HepG2 (cell line): ENCODE data around the gene NSUN3. TPM values are rescaled to one million over a fixed set of nuclear protein-coding genes. Genes with fewer than 3 reads are reported as not detected.

Experiments
- ATAC-seq: fragments of 200-7000 bp; cut with Tn5 transposase; 3 replicates; pipeline ENCODE4 v1.9.1; 2020; ENCODE audit warnings: mild to moderate bottlenecking, moderate library complexity
- BruUV-seq: library from RNA; stranded (reverse); fragments of 400-500 nt; replicated peaks from 2 replicates; lab custom pipeline; 2021; lab: Mats Ljungman, UMichigan
- CTCF ChIA-PET: fragments of 300-600 bp; formaldehyde crosslinking; extraction: SDS; loops from one replicate; lab custom pipeline; 2021; ENCODE audit warnings: low total read pairs, inconsistent platforms, low intra/inter-chr PET ratio; lab: Yijun Ruan, JAX
- POLR2A ChIA-PET: fragments of 350-600 bp; sonication (Branson Sonifier 250); formaldehyde crosslinking; loops from one replicate; lab custom pipeline; 2020; ENCODE audit warnings: antibody characterized with exemption, inconsistent platforms; lab: Yijun Ruan, JAX
- DNase-seq: peaks from one replicate; pipeline ENCODE4 v3.0.0-alpha.2; 2015; ENCODE audit warnings: low spot score
- FAIRE-seq: peaks from 3 replicates; lab custom pipeline; 2011; peaks lifted over from hg19 to GRCh38; lab: Jason Lieb, UNC
- H2AFZ ChIP-seq: one replicate; pipeline ENCODE4 v1.6.1; 2011; ENCODE audit warnings: low read length, inconsistent platforms
- H3K27ac ChIP-seq: fragments of 300-600 bp; 3 replicates; pipeline ENCODE4 v1.8.0; 2011; ENCODE audit warnings: mixed run types, mild to moderate bottlenecking, mixed read lengths, low read length, inconsistent platforms; ENCODE audit not compliant: insufficient read depth; ENCODE audit errors: extremely low read length
- H3K27me3 ChIP-seq, 2 experiments: fragments of 200-600 bp in 1 of 2; 2 replicates in 1 of 2; 3 replicates in 1 of 2; pipeline versions ENCODE4 v1.6.0 to v1.8.0; 2011; ENCODE audit warnings: low read length in 2 of 2, mild to moderate bottlenecking in 2 of 2, moderate library complexity in 2 of 2, inconsistent platforms in 1 of 2; ENCODE audit not compliant: insufficient read depth in 2 of 2, control insufficient read depth in 1 of 2
- H3K36me3 ChIP-seq, 2 experiments: fragments of 200-600 bp in 1 of 2; replicated peaks in 1 of 2; 2 replicates in 1 of 2; 3 replicates in 1 of 2; pipeline versions ENCODE4 v1.5.1 to v1.8.0; 2011; ENCODE audit warnings: low read length in 2 of 2, inconsistent platforms in 1 of 2; ENCODE audit not compliant: insufficient read depth in 2 of 2, control insufficient read depth in 1 of 2
- H3K4me1 ChIP-seq: 2 replicates; pipeline ENCODE4 v1.5.1; 2012; ENCODE audit warnings: low read length, inconsistent platforms; ENCODE audit not compliant: insufficient read depth
- H3K4me2 ChIP-seq: 2 replicates; pipeline ENCODE4 v1.6.0; 2011; ENCODE audit warnings: low read depth, low read length, inconsistent platforms
- H3K4me3 ChIP-seq, 3 experiments: fragments of 200-600 bp in 1 of 3; sonication (generic), shearing (Covaris generic) in 1 of 3; replicated peaks in 1 of 3; 2 replicates each; pipeline ENCODE4 v1.5.1; 2011 to 2016; ENCODE audit warnings: low read length in 3 of 3, inconsistent platforms in 2 of 3, low read depth in 2 of 3, mild to moderate bottlenecking in 2 of 3, control low read depth in 1 of 3, mixed read lengths in 1 of 3; ENCODE audit not compliant: insufficient read depth in 1 of 3
- H3K79me2 ChIP-seq: one replicate; pipeline ENCODE4 v1.6.1; 2011; ENCODE audit warnings: low read length, inconsistent platforms; ENCODE audit not compliant: insufficient read depth
- H3K9ac ChIP-seq: 2 replicates; pipeline ENCODE4 v1.6.0; 2011; ENCODE audit warnings: mild to moderate bottlenecking, low read depth, low read length, inconsistent platforms; ENCODE audit not compliant: insufficient read depth
- H3K9me3 ChIP-seq: 2 replicates; pipeline ENCODE4 v1.5.1; 2012; ENCODE audit warnings: mild to moderate bottlenecking, low read length
- H4K20me1 ChIP-seq: 2 replicates; pipeline ENCODE4 v1.6.0; 2011; ENCODE audit warnings: inconsistent platforms, mild to moderate bottlenecking, low read length, moderate library complexity; ENCODE audit not compliant: insufficient read depth
- DPF2 ChIP-seq: sonication (generic); formaldehyde crosslinking; IDR thresholded peaks from 2 replicates; pipeline ENCODE4 v1.4.0; 2020; ENCODE audit warnings: mild to moderate bottlenecking, low read depth, missing genetic modification reagents, borderline replicate concordance
- GLMP ChIP-seq: sonication (generic); formaldehyde crosslinking; IDR thresholded peaks from 2 replicates; pipeline ENCODE4 v1.9.0; 2021; ENCODE audit warnings: missing genetic modification reagents, mild to moderate bottlenecking, borderline replicate concordance
- HNF4G ChIP-seq, 2 experiments: sonication (generic) in 1 of 2; formaldehyde crosslinking in 1 of 2; IDR thresholded peaks; 2 replicates each; pipeline versions ENCODE4 v1.4.0 to v1.6.1; 2011 to 2020; ENCODE audit warnings: borderline replicate concordance in 2 of 2, low read depth in 2 of 2, mild to moderate bottlenecking in 2 of 2, low read length in 1 of 2, missing genetic modification reagents in 1 of 2, moderate library complexity in 1 of 2
- MTF1 ChIP-seq: sonication (generic); formaldehyde crosslinking; IDR thresholded peaks from 2 replicates; pipeline ENCODE4 v1.5.0; 2020; ENCODE audit warnings: missing genetic modification reagents
- SNAPC4 ChIP-seq: sonication (generic); formaldehyde crosslinking; IDR thresholded peaks from 2 replicates; pipeline ENCODE4 v1.4.0; 2020; ENCODE audit warnings: mild to moderate bottlenecking, missing genetic modification reagents
- ZBTB10 ChIP-seq: sonication (generic); formaldehyde crosslinking; IDR thresholded peaks from 2 replicates; pipeline ENCODE4 v1.4.0; 2020; ENCODE audit warnings: missing genetic modification reagents, borderline replicate concordance
- ZFP82 ChIP-seq: sonication (generic); formaldehyde crosslinking; IDR thresholded peaks from 2 replicates; pipeline ENCODE4 v1.5.1; 2020; ENCODE audit warnings: mild to moderate bottlenecking, missing genetic modification reagents, borderline replicate concordance
- ZFYVE20 ChIP-seq: sonication (generic); formaldehyde crosslinking; IDR thresholded peaks from 2 replicates; pipeline ENCODE4 v1.8.0; 2023; ENCODE audit warnings: low read depth, mild to moderate bottlenecking, moderate library complexity, missing genetic modification reagents, borderline replicate concordance
- ZNF749 ChIP-seq: sonication (generic); formaldehyde crosslinking; IDR thresholded peaks from 2 replicates; pipeline ENCODE4 v1.8.0; 2022; ENCODE audit warnings: mild to moderate bottlenecking, missing genetic modification reagents, moderate library complexity, borderline replicate concordance
- ZNF841 ChIP-seq: sonication (generic); formaldehyde crosslinking; IDR thresholded peaks from 2 replicates; pipeline ENCODE4 v1.8.1; 2023; ENCODE audit warnings: missing genetic modification reagents, borderline replicate concordance
- WGBS: methylation state at CpG from one replicate; pipeline ENCODE4 v1.1.6; 2017; ENCODE audit warnings: low lambda C conversion rate; 5-methylcytosine and 5-hydroxymethylcytosine counted together
- in situ Hi-C: cut with HindIII; loops from 2 replicates; pipeline ENCODE4 v1.10.0; 2017; ENCODE audit warnings: low pct_unique_long_range_greater_than_20kb; ENCODE audit not compliant: extremely low pct_ligation_motif_present
- intact Hi-C: fragments of 100-400 bp; cut with micrococcal nuclease; formaldehyde crosslinking; loops from one replicate; pipeline ENCODE4 v1.10.0; 2022; ENCODE audit not compliant: unreplicated experiment
- polyA plus RNA-seq, 8 experiments: library from polyadenylated mRNA; depleted of rRNA in 3 of 8; stranded (reverse) in 7 of 8; unstranded in 1 of 8; fragments of >200 nt; fragmentation: Illumina TruSeq in 4 of 8; extraction: Trizol in 4 of 8; gene quantifications; 2 replicates each; pipeline versions ENCODE4 v1.2.1 to v1.2.3, GENCODE V29; 2011 to 2016; ENCODE audit warnings: low read depth in 4 of 8, missing spikeins in 1 of 8, mixed read lengths in 1 of 8; ENCODE audit not compliant: insufficient read depth in 1 of 8
- total RNA-seq, 5 experiments: library from RNA; depleted of rRNA; stranded (reverse); fragments of >200 nt; fragmentation: Illumina TruSeq; extraction: Trizol; gene quantifications; 2 replicates each; pipeline ENCODE4 v1.2.3, GENCODE V29; 2016; ENCODE audit warnings: low read depth in 1 of 5
- TF ChIP-seq, protein P1 (sequence below): IDR thresholded peaks from 2 replicates; pipeline ENCODE4 v1.6.1; 2016
- TF ChIP-seq, protein P2 (sequence below): sonication (generic); formaldehyde crosslinking; IDR thresholded peaks from 2 replicates; pipeline ENCODE4 v1.5.0; 2020; ENCODE audit warnings: missing genetic modification reagents

The NSUN3 gene
- total and polyA plus RNA-seq, 2 of the 13 experiments (the other 11 are each of a cell fraction or from before 2014, with no cell fraction given): 3.2 to 10.6 TPM

DNA sequence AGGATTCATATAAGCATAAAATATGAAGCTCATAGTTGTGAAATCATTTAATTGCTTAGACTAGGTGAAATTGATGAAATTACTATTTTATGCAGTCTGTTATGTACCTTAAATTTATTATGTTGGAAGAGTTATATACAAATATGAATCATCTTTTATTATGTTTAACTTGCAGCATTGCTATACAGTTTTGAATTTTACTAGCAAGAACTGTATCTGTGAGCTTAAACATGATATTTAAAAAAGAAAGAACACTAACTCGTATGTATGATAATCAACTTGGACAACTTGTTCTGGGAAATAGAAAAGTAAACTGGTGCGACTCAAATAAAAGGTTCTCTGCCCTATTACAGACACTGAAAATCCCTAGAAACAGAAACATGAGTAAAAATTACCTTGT, 36.2 kb upstream of the NSUN3 start:
- no peaks in the 10 kb centered on the region for H3K4me1 ChIP-seq
- no peak overlapping the region for H3K4me3 ChIP-seq
- H3K27me3 ChIP-seq: no peaks in the 10 kb centered on the region
- H3K36me3 ChIP-seq: no peaks in the 10 kb centered on the region
- no peak overlapping the region for H3K4me2 ChIP-seq
- no peaks in the 10 kb centered on the region for H3K79me2 ChIP-seq
- FAIRE-seq (no peak), DNase-seq (no peak), ATAC-seq (no peak)
- H3K27ac ChIP-seq: no peak overlapping the region
- intact Hi-C loops: no loop called here
- no peak overlapping the region for H2AFZ ChIP-seq
- BruUV-seq: no TSS peak
- CTCF ChIA-PET: no interaction called here
- 91% methylated on average over 2 of the region's 2 CpGs for WGBS
- POLR2A ChIA-PET: no interaction called here
- H4K20me1 ChIP-seq: no peaks in the 10 kb centered on the region
- in situ Hi-C loops: no loop called here
- no peak overlapping the region for H3K9ac ChIP-seq
- H3K9me3 ChIP-seq: no peaks in the 10 kb centered on the region
- TF ChIP-seq ZFP82 (CRISPR knock-in tag) (no peak), DPF2 (no peak), HNF4G (IDR thresholded peaks at IDR 0.05; ENCODE audit: borderline replicate concordance, low read depth, low read length) (no peak), HNF4G (CRISPR knock-in tag; IDR thresholded peaks at IDR 0.05; ENCODE audit: borderline replicate concordance, low read depth) (no peak), MTF1 (no peak), ZNF841 (no peak), GLMP (no peak), ZBTB10 (CRISPR knock-in tag) (no peak), ZNF749 (no peak), SNAPC4 (CRISPR knock-in tag) (no peak), ZFYVE20 (CRISPR knock-in tag) (no peak)
- TF ChIP-seq, protein P1, sequence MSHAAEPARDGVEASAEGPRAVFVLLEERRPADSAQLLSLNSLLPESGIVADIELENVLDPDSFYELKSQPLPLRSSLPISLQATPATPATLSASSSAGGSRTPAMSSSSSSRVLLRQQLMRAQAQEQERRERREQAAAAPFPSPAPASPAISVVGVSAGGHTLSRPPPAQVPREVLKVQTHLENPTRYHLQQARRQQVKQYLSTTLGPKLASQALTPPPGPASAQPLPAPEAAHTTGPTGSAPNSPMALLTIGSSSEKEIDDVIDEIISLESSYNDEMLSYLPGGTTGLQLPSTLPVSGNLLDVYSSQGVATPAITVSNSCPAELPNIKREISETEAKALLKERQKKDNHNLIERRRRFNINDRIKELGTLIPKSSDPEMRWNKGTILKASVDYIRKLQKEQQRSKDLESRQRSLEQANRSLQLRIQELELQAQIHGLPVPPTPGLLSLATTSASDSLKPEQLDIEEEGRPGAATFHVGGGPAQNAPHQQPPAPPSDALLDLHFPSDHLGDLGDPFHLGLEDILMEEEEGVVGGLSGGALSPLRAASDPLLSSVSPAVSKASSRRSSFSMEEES (CRISPR knock-in tag): no peak
- TF ChIP-seq, protein P2, sequence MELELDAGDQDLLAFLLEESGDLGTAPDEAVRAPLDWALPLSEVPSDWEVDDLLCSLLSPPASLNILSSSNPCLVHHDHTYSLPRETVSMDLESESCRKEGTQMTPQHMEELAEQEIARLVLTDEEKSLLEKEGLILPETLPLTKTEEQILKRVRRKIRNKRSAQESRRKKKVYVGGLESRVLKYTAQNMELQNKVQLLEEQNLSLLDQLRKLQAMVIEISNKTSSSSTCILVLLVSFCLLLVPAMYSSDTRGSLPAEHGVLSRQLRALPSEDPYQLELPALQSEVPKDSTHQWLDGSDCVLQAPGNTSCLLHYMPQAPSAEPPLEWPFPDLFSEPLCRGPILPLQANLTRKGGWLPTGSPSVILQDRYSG (CRISPR knock-in tag): no peak
